CD4-positive, alpha-beta T cell (primary cell): Measurements from ENCODE around the gene EIF3C. TPM values are rescaled to one million over a fixed set of nuclear protein-coding genes. Genes with fewer than 3 reads are reported as not detected.
A peak's percentile ranks its signal among the peaks of the same experiment; 100 is the strongest.
"Not testable (repeated sequence)": the region's sequence is repeated elsewhere in the genome, so short reads cannot be mapped to it uniquely, and the experiment has no call there.

Experiments
- ATAC-seq: fragments of 200-7000 bp; cut with Tn5 transposase; one replicate; pipeline ENCODE4 v1.10.0; 2022; ENCODE audit warnings: mild to moderate bottlenecking; ENCODE audit not compliant: poor library complexity
- CTCF ChIA-PET: fragments of 350-600 bp; sonication (Branson Sonifier 250); formaldehyde crosslinking; loops from one replicate; lab custom pipeline; 2021; ENCODE audit warnings: antibody characterized with exemption, inconsistent platforms; lab: Charles Lee
- POLR2A ChIA-PET: fragments of 350-600 bp; sonication (Branson Sonifier 250); formaldehyde crosslinking; loops from one replicate; lab custom pipeline; 2021; ENCODE audit warnings: antibody characterized with exemption, inconsistent platforms; lab: Charles Lee
- DNase-seq, 14 experiments: peaks; one replicate each; pipeline ENCODE4 v3.0.0-alpha.2; 2013 to 2020; ENCODE audit warnings: mixed read lengths in 2 of 14
- H3K27ac ChIP-seq, 2 donors: one replicate each; pipeline versions ENCODE4 v1.5.1 to v1.7.0; 2013; ENCODE audit warnings: low read length in 2 of 2, low read depth in 1 of 2, mild to moderate bottlenecking in 1 of 2
- H3K27me3 ChIP-seq, 2 experiments: 1 replicate in 1 of 2; 2 replicates in 1 of 2; pipeline versions ENCODE4 v1.6.1 to v1.7.0; 2013; ENCODE audit warnings: low read length in 2 of 2, control low read depth in 1 of 2, mild to moderate bottlenecking in 1 of 2, moderate library complexity in 1 of 2; ENCODE audit not compliant: insufficient read depth in 2 of 2, control insufficient read depth in 1 of 2
- H3K36me3 ChIP-seq: one replicate; pipeline ENCODE4 v1.6.1; 2013; ENCODE audit warnings: low read length, control low read depth; ENCODE audit not compliant: insufficient read depth
- H3K4me1 ChIP-seq: one replicate; pipeline ENCODE4 v1.6.1; 2013; ENCODE audit warnings: low read length, control low read depth; ENCODE audit not compliant: insufficient read depth
- H3K4me3 ChIP-seq: one replicate; pipeline ENCODE4 v1.5.1; 2013; ENCODE audit warnings: mild to moderate bottlenecking, low read length, moderate library complexity
- H3K9me3 ChIP-seq, 2 experiments: 1 replicate in 1 of 2; 2 replicates in 1 of 2; pipeline versions ENCODE4 v1.6.1 to v1.7.0; 2013; ENCODE audit warnings: low read length in 2 of 2, mild to moderate bottlenecking in 2 of 2, control low read depth in 1 of 2, moderate library complexity in 1 of 2; ENCODE audit not compliant: control insufficient read depth in 1 of 2, insufficient read depth in 1 of 2
- H3K27ac Mint-ChIP-seq: one replicate; pipeline ENCODE4 v1.8.0; 2020; ENCODE audit warnings: mixed read lengths
- H3K27me3 Mint-ChIP-seq: one replicate; pipeline ENCODE4 v1.8.0; 2021; ENCODE audit warnings: mixed read lengths
- H3K36me3 Mint-ChIP-seq: one replicate; pipeline ENCODE4 v1.8.0; 2021; ENCODE audit warnings: low read depth, mixed read lengths
- H3K4me1 Mint-ChIP-seq: one replicate; pipeline ENCODE4 v1.8.0; 2021; ENCODE audit warnings: low read depth, mixed read lengths
- H3K4me3 Mint-ChIP-seq: one replicate; pipeline ENCODE4 v1.8.0; 2020; ENCODE audit warnings: mild to moderate bottlenecking, mixed read lengths
- H3K9me3 Mint-ChIP-seq: one replicate; pipeline ENCODE4 v1.8.0; 2020; ENCODE audit warnings: mixed read lengths
- intact Hi-C, 2 experiments: fragments of 100-400 bp; cut with DNase I in 1 of 2; cut with micrococcal nuclease in 1 of 2; formaldehyde crosslinking; loops; one replicate each; pipeline versions ENCODE4 v1.15.1 to v1.9.0; 2023 to 2025; cut with DNase I, micrococcal nuclease
- polyA plus RNA-seq, 2 donors: library from polyadenylated mRNA; unstranded; fragments of 120-200 nt; gene quantifications; one replicate each; pipeline ENCODE4 v1.2.1, GENCODE V29; 2013
- total RNA-seq, 174 experiments: library from RNA in 2 of 174; stranded (reverse) in 2 of 174; gene quantifications; one replicate each; pipeline ENCODE4 v1.2.3 and lab custom pipeline; 2021 to 2026

Gene EIF3C, protein sequence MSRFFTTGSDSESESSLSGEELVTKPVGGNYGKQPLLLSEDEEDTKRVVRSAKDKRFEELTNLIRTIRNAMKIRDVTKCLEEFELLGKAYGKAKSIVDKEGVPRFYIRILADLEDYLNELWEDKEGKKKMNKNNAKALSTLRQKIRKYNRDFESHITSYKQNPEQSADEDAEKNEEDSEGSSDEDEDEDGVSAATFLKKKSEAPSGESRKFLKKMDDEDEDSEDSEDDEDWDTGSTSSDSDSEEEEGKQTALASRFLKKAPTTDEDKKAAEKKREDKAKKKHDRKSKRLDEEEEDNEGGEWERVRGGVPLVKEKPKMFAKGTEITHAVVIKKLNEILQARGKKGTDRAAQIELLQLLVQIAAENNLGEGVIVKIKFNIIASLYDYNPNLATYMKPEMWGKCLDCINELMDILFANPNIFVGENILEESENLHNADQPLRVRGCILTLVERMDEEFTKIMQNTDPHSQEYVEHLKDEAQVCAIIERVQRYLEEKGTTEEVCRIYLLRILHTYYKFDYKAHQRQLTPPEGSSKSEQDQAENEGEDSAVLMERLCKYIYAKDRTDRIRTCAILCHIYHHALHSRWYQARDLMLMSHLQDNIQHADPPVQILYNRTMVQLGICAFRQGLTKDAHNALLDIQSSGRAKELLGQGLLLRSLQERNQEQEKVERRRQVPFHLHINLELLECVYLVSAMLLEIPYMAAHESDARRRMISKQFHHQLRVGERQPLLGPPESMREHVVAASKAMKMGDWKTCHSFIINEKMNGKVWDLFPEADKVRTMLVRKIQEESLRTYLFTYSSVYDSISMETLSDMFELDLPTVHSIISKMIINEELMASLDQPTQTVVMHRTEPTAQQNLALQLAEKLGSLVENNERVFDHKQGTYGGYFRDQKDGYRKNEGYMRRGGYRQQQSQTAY
- 100 to 1,000 TPM; 220 to 237 TPM for total RNA-seq
- polyA plus RNA-seq (2013, experiment 1 of 2): 233 TPM
- 283 TPM for polyA plus RNA-seq (2013, experiment 2 of 2)
- total RNA-seq (lab: John Stamatoyannopoulos, UW): 2.1 to 35.9 (median 6.1) reads per million in 172 experiments

DNA sequence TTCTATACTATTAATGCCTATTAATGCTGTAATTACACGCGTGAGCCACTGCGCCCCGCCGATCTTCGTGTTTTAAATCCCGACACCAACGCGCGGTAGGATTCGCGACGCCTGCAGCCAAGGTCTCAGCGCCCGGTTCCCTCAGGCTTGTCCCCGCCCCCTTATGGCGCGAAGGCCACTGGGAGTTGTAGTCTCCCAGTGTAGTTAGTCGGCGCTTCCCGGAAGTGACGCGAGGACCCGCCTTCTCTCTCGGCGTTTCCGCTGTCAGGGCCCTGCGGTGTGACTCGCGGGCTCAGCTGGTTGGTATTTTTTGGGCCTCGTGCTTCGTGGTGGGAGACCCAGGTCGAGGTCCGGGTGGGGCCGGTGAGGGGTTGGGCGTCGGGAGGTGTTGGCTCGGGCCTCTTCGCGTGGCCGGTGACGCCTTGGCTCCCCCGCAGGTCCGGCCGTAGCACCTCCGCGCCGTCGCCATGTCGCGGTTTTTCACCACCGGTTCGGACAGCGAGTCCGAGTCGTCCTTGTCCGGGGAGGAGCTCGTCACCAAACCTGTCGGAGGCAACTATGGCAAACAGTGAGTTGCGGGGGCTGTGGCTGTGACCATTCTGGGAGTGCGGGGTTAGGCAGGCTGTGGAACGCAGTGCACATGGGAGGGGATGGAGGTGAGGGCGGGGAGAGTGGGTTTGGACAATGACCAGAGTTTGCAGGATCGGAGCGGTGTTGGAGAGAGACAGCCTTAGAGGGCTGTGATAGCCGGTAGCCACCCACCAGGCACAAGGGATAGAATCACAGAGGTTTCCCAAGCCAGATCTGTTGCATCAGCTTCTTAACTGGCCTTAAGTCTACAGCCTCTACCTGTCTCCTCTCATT is at the start of gene EIF3C:
EIF3C (plus strand) TSS at position 245 of the 864 bp plus-strand sequence; CDS start at position 468, 223 bp downstream.
- H3K9me3 Mint-ChIP-seq, H3K27ac ChIP-seq, H3K4me3 ChIP-seq, H3K27me3 ChIP-seq, intact Hi-C loops, H3K27me3 Mint-ChIP-seq, H3K36me3 ChIP-seq, CTCF ChIA-PET, H3K4me1 ChIP-seq, DNase-seq, H3K4me3 Mint-ChIP-seq, H3K4me1 Mint-ChIP-seq, H3K27ac Mint-ChIP-seq, POLR2A ChIA-PET, H3K36me3 Mint-ChIP-seq, H3K9me3 ChIP-seq: not testable (repeated sequence)
- peak; percentile 99 for ATAC-seq

DNA sequence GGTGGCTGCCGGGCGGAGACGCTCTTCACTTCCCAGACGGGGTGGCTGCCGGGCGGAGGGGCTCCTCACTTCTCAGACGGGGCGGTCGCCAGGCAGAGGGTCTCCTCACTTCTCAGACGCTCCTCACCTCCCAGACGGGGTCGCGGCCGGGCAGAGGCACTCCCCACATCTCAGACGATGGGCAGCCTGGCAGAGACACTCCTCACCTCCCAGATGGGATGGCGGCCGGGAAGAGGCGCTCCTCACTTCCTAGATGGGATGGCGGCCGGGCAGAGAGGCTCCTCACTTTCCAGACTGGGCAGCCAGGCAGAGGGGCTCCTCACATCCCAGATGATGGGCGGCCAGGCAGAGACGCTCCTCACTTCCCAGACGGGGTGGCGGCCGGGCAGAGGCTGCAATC is 45.0 kb upstream of the EIF3C start:
- CTCF ChIA-PET, H3K36me3 Mint-ChIP-seq, H3K27ac Mint-ChIP-seq, intact Hi-C loops, H3K27me3 ChIP-seq, H3K9me3 ChIP-seq, H3K4me1 Mint-ChIP-seq, POLR2A ChIA-PET, ATAC-seq, H3K4me1 ChIP-seq, H3K4me3 ChIP-seq, H3K36me3 ChIP-seq, H3K4me3 Mint-ChIP-seq, H3K27me3 Mint-ChIP-seq, H3K27ac ChIP-seq, H3K9me3 Mint-ChIP-seq: not testable (repeated sequence)
- peak in 1 of 14 experiments; percentile 2 for DNase-seq

DNA sequence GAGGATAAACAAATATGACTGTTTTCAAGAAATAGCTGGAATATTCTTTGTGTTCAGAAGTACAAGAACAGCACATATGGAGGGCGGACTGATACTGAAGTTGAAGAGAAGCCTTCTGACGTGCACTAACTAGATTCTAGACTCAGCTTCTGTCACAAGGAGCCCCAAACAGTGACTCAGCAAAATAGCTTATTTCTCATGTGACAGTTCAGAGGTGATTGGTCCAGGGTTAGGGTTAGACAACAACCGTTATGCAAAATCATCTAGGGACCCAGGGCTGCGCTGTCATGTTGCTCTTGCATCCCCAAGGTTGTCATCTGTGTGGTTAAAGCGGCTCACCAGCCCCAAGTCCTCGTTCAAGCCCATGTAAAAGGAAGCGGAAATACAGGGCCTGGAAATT is 43.8 kb upstream of the EIF3C start:
- H3K27ac ChIP-seq, H3K9me3 ChIP-seq, H3K27me3 ChIP-seq, H3K4me3 Mint-ChIP-seq, DNase-seq, H3K4me1 ChIP-seq, H3K9me3 Mint-ChIP-seq, POLR2A ChIA-PET, H3K27me3 Mint-ChIP-seq, CTCF ChIA-PET, H3K4me1 Mint-ChIP-seq, H3K36me3 ChIP-seq, ATAC-seq, intact Hi-C loops, H3K36me3 Mint-ChIP-seq, H3K4me3 ChIP-seq, H3K27ac Mint-ChIP-seq: not testable (repeated sequence)

DNA sequence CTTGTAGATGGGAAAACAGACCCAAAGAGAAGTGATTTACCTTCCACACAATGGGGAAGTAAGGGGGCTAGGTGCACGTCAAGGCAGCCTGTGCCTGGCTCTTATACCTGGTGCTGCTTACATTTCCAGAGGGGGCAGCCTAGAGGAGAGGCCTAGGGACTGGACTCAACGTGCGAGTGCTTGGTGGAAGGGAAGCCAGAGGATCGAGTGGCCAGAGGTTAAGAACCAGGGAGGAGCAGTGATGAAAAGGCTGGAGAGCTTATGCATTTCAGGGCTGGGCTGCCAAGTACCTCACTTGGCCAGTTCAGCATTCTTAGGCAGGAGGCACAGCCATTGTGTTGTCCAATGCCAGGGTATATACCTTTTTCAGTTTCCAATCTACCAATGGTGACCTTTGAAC is 43.1 kb upstream of the EIF3C start:
- H3K36me3 ChIP-seq, H3K27me3 Mint-ChIP-seq, H3K27me3 ChIP-seq, CTCF ChIA-PET, H3K9me3 ChIP-seq, ATAC-seq, POLR2A ChIA-PET, H3K36me3 Mint-ChIP-seq, H3K4me3 Mint-ChIP-seq, H3K27ac Mint-ChIP-seq, H3K9me3 Mint-ChIP-seq, DNase-seq, H3K4me1 ChIP-seq, intact Hi-C loops, H3K4me1 Mint-ChIP-seq, H3K27ac ChIP-seq, H3K4me3 ChIP-seq: not testable (repeated sequence)

DNA sequence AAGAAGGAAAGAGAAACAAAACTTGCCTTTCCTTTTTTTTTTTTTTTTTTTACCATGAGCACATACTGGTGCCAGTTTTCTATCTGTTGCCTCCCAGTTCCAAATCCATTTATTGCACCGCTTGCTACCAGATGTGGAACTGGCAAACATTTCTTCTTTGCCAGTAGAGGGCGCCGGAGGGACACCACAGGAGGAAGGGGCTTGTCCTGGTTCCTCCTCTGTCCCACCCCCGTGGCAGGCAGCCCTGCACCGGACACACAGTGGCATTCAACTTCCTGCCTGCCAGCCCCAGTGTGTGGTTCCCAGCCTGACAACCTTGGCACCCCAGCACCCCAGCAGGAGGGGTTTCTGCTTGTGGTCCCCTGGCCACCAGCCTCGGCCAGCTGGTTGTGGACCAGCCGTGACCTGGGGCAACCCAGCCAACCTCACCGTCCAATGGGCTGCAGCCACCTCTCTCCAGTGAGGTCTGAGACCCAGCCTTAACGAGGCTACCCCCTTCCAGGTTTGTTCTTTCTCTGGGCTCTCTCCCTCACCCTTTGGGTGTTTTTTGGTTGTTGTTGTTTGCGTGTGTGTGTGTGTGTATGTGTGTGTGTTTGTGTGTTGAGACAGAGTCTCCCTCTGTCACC is 22.8 kb upstream of the EIF3C start:
- CTCF ChIA-PET, H3K4me1 ChIP-seq, intact Hi-C loops, H3K27ac ChIP-seq, H3K9me3 ChIP-seq, H3K4me3 ChIP-seq, H3K4me3 Mint-ChIP-seq, H3K27ac Mint-ChIP-seq, H3K36me3 Mint-ChIP-seq, POLR2A ChIA-PET, H3K36me3 ChIP-seq, H3K9me3 Mint-ChIP-seq, DNase-seq, H3K27me3 Mint-ChIP-seq, H3K27me3 ChIP-seq, H3K4me1 Mint-ChIP-seq: not testable (repeated sequence)
- peak; percentile 94 for ATAC-seq

DNA sequence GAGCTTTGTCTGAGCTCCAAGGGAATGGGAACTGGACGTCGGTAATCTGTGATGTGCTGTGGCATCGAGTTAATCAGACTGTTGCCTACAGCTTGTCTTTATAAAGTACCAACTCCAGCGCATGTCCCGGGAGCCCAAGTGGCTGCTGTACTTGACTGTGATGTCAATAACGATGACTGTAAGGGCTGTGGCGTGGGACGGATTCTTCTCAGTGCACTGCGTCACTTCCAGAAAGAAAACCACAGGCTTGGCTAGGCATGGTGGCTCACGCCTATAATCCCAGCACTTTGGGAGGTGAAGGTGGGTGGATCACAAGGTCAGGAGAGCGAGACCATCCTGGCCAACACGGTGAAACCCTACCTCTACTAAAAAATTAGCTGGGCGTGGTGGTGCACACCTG is 21.8 kb upstream of the EIF3C start:
- ATAC-seq: peak; percentile 47
- H3K36me3 ChIP-seq, H3K4me3 ChIP-seq, CTCF ChIA-PET, H3K9me3 ChIP-seq, H3K9me3 Mint-ChIP-seq, H3K4me1 ChIP-seq, H3K27ac ChIP-seq, POLR2A ChIA-PET, H3K4me3 Mint-ChIP-seq, H3K27me3 ChIP-seq, H3K36me3 Mint-ChIP-seq, DNase-seq, H3K27ac Mint-ChIP-seq, H3K27me3 Mint-ChIP-seq, H3K4me1 Mint-ChIP-seq, intact Hi-C loops: not testable (repeated sequence)
